Measurements from ENCODE around the gene ALDH2. TPM values are rescaled to one million over a fixed set of nuclear protein-coding genes. Genes with fewer than 3 reads are reported as not detected.

ALDH2 gene
- total RNA-seq, 2 donors from 2014 or later, result 76.6 to 91.4 TPM

GRCh38 chr12:111728795-111729194 is 37.9 kb upstream of the ALDH2 start:
- no peak overlapping the region for H3K4me3 Mint-ChIP-seq
- no peak overlapping the region for H3K4me3 ChIP-seq (ENCODE audit: low read length)
- peaks cover 18% of the 10 kb centered on the region for H3K9me3 Mint-ChIP-seq
- H3K36me3 Mint-ChIP-seq (ENCODE audit: low read depth), result peaks cover 65% of the 10 kb centered on the region
- H3K9ac ChIP-seq (ENCODE audit: extremely low read depth, low read length, poor library complexity, severe bottlenecking), result no peak overlapping the region
- no peaks in the 10 kb centered on the region for H3K27me3 Mint-ChIP-seq (ENCODE audit: insufficient read depth)
- no peak overlapping the region for H3K27ac ChIP-seq (ENCODE audit: low read depth, low read length)
- TF ChIP-seq, protein P1, sequence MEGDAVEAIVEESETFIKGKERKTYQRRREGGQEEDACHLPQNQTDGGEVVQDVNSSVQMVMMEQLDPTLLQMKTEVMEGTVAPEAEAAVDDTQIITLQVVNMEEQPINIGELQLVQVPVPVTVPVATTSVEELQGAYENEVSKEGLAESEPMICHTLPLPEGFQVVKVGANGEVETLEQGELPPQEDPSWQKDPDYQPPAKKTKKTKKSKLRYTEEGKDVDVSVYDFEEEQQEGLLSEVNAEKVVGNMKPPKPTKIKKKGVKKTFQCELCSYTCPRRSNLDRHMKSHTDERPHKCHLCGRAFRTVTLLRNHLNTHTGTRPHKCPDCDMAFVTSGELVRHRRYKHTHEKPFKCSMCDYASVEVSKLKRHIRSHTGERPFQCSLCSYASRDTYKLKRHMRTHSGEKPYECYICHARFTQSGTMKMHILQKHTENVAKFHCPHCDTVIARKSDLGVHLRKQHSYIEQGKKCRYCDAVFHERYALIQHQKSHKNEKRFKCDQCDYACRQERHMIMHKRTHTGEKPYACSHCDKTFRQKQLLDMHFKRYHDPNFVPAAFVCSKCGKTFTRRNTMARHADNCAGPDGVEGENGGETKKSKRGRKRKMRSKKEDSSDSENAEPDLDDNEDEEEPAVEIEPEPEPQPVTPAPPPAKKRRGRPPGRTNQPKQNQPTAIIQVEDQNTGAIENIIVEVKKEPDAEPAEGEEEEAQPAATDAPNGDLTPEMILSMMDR (conservative IDR thresholded peaks at IDR 0.05), result no peak
- peaks cover 22% of the 10 kb centered on the region for H3K36me3 ChIP-seq (ENCODE audit: control insufficient read depth, insufficient read depth, low read length)
- no peak overlapping the region for H3K27ac Mint-ChIP-seq
- no peaks in the 10 kb centered on the region for H3K27me3 ChIP-seq (ENCODE audit: control insufficient read depth, insufficient read depth, low read length, poor library complexity, severe bottlenecking)
- no peaks in the 10 kb centered on the region for H3K4me1 Mint-ChIP-seq
- H3K4me1 ChIP-seq (ENCODE audit: control insufficient read depth, insufficient read depth, low read length), result no peaks in the 10 kb centered on the region
- peaks cover 9% of the 10 kb centered on the region for H3K9me3 ChIP-seq (ENCODE audit: control insufficient read depth, low read length)
- 86 to 96% methylated on average over 1 to 2 of the region's 2 CpGs for WGBS, 2 experiments (ENCODE audit: insufficient coverage in 1 of 2, insufficient read length in 1 of 2)
- no peak for DNase-seq

DNA sequence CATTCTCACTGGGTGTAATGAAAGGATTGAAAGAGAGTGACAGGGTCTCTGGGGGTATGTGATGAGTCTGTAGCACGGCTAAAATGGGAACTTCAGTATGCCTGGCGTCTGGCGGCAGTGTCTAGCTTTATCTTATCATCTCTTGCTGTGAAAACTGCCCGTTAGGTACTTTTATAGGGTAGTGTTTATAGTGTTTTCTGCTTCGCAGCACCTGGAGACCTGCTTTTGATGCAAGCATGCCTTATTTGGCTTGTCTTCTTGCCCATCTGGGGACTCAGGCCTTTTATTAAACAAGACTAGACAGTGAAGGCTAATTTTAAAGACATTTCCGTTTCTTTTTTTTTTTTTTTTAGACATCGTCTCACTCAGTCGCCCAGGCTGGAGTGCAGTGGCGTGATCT is 36.3 kb upstream of the ALDH2 start:
- peaks cover 2% of the 10 kb centered on the region for H3K9me3 Mint-ChIP-seq

GRCh38 chr12:111732786-111733185 is 33.9 kb upstream of the ALDH2 start:
- Mint-ChIP-seq H3K27ac (no peak overlapping the region), H3K27me3 (ENCODE audit: insufficient read depth) (no peaks in the 10 kb centered on the region), H3K9me3 (no peaks in the 10 kb centered on the region), H3K4me1 (no peaks in the 10 kb centered on the region), H3K4me3 (no peak overlapping the region), H3K36me3 (ENCODE audit: low read depth) (peaks cover 58% of the 10 kb centered on the region)
- WGBS, 2 experiments (ENCODE audit: insufficient coverage in 1 of 2, insufficient read length in 1 of 2), result 93% methylated on average over 4 of the region's 4 CpGs
- H3K36me3 ChIP-seq (ENCODE audit: control insufficient read depth, insufficient read depth, low read length), result peaks cover 22% of the 10 kb centered on the region
- no peaks in the 10 kb centered on the region for H3K27me3 ChIP-seq (ENCODE audit: control insufficient read depth, insufficient read depth, low read length, poor library complexity, severe bottlenecking)
- no peak overlapping the region for H3K9ac ChIP-seq (ENCODE audit: extremely low read depth, low read length, poor library complexity, severe bottlenecking)
- no peak overlapping the region for H3K4me3 ChIP-seq (ENCODE audit: low read length)
- H3K9me3 ChIP-seq (ENCODE audit: control insufficient read depth, low read length), result no peaks in the 10 kb centered on the region
- no peaks in the 10 kb centered on the region for H3K4me1 ChIP-seq (ENCODE audit: control insufficient read depth, insufficient read depth, low read length)
- TF ChIP-seq, protein P1 (conservative IDR thresholded peaks at IDR 0.05), result no peak
- DNase-seq, result no peak
- no peak overlapping the region for H3K27ac ChIP-seq (ENCODE audit: low read depth, low read length)

More for the DNA sequence above, 36.3 kb upstream of the ALDH2 start:
- peaks cover 19% of the 10 kb centered on the region for H3K36me3 ChIP-seq (ENCODE audit: control insufficient read depth, insufficient read depth, low read length)
- Mint-ChIP-seq H3K4me3 (no peak overlapping the region), H3K27me3 (ENCODE audit: insufficient read depth) (no peaks in the 10 kb centered on the region), H3K36me3 (ENCODE audit: low read depth) (peaks cover 60% of the 10 kb centered on the region), H3K27ac (peak overlapping the region; percentile 65), H3K4me1 (no peaks in the 10 kb centered on the region)
- no peak overlapping the region for H3K9ac ChIP-seq (ENCODE audit: extremely low read depth, low read length, poor library complexity, severe bottlenecking)
- WGBS, 2 experiments (ENCODE audit: insufficient coverage in 1 of 2, insufficient read length in 1 of 2), result 92 to 94% methylated on average over 2 to 9 of the region's 9 CpGs
- H3K27me3 ChIP-seq (ENCODE audit: control insufficient read depth, insufficient read depth, low read length, poor library complexity, severe bottlenecking), result no peaks in the 10 kb centered on the region
- no peaks in the 10 kb centered on the region for H3K4me1 ChIP-seq (ENCODE audit: control insufficient read depth, insufficient read depth, low read length)
- no peak for DNase-seq
- TF ChIP-seq, protein P1 (conservative IDR thresholded peaks at IDR 0.05), result no peak
- H3K27ac ChIP-seq (ENCODE audit: low read depth, low read length), result no peak overlapping the region
- H3K9me3 ChIP-seq (ENCODE audit: control insufficient read depth, low read length), result no peaks in the 10 kb centered on the region
- H3K4me3 ChIP-seq (ENCODE audit: low read length), result no peak overlapping the region
